D721Med (cell line): ENCODE data around the gene SLC39A11.

Experiments used
- DNase-seq: peaks from one replicate; pipeline ENCODE4 v3.0.0; 2011; ENCODE audit warnings: low spot score; ENCODE audit not compliant: insufficient read length
- FAIRE-seq: peaks from 2 replicates; lab custom pipeline; 2011; peaks lifted over from hg19 to GRCh38; lab: Jason Lieb, UNC
- CTCF ChIP-seq: IDR thresholded peaks from 2 replicates; pipeline ENCODE4 v1.5.1; 2012; ENCODE audit warnings: mild to moderate bottlenecking, control low read depth; ENCODE audit not compliant: insufficient read depth; ENCODE audit errors: missing control alignments

Gene SLC39A11

GRCh38 chr17:73030501-73030921 lies 62.0 kb downstream of the SLC39A11 start:
- DNase-seq (no peak), FAIRE-seq (no peak)
- TF ChIP-seq CTCF: no peak

- no peak for TF ChIP-seq CTCF
- FAIRE-seq (no peak), DNase-seq (no peak)
Measured at GRCh38 chr17:73029991-73030390, 62.5 kb downstream of the SLC39A11 start.

- FAIRE-seq (no peak), DNase-seq (no peak)
- no peak for TF ChIP-seq CTCF
Measured at GRCh38 chr17:73029021-73029420, 63.5 kb downstream of the SLC39A11 start.

GRCh38 chr17:73028299-73028755 lies 64.2 kb downstream of the SLC39A11 start:
- FAIRE-seq (no peak), DNase-seq (no peak)
- no peak for TF ChIP-seq CTCF

GRCh38 chr17:73027130-73027741 lies 65.3 kb downstream of the SLC39A11 start:
- no peak for TF ChIP-seq CTCF
- DNase-seq (no peak), FAIRE-seq (no peak)

GRCh38 chr17:73025041-73025560 lies 67.4 kb downstream of the SLC39A11 start:
- no peak for TF ChIP-seq CTCF
- no peak for FAIRE-seq
- DNase-seq: no peak

DNA sequence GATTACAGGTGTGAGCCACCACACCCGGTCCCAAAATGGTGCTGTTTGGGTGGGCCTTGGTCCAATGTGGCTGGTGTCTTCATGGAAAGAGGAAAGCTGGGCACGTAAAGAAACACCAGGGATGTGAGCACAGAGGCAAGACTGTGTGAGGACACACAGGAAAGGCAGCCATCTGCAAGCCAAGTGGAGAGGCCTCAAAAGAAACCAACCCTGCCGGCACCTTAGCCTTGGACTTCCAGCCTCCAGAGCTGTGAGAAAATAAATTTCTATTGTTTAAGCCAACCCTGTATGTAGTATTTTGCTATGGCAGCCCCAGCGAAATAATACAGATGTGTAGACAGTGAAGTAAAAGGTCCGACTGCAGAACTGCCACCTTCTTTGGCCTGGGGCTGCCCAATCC lies 68.7 kb downstream of the SLC39A11 start:
- DNase-seq (no peak), FAIRE-seq (no peak)
- no peak for TF ChIP-seq CTCF
